K562 (cell line): ENCODE measurements around the gene ZNF18. TPM values are rescaled to one million over a fixed set of nuclear protein-coding genes. Genes with fewer than 3 reads are reported as not detected.
A peak's percentile ranks its signal among the peaks of the same experiment; 100 is the strongest.

Experiments
- ATAC-seq: fragments of 200-7000 bp; cut with Tn5 transposase; 3 replicates; pipeline ENCODE4 v1.9.1; 2020; ENCODE audit warnings: moderate library complexity
- BruUV-seq: library from RNA; stranded (reverse); fragments of 400-500 nt; replicated peaks from 2 replicates; lab custom pipeline; 2021; lab: Mats Ljungman, UMichigan
- CTCF ChIA-PET: fragments of 300-600 bp; formaldehyde crosslinking; extraction: SDS; loops from one replicate; lab custom pipeline; 2021; ENCODE audit warnings: low intra/inter-chr PET ratio; lab: Yijun Ruan, JAX
- POLR2A ChIA-PET: fragments of 300-600, 350-650 bp; sonication (Branson Sonifier 250); formaldehyde crosslinking; extraction: SDS; loops from one replicate; lab custom pipeline; 2021; ENCODE audit warnings: antibody characterized with exemption, inconsistent platforms; lab: Yijun Ruan, JAX
- DNase-seq, 4 experiments: peaks; one replicate each; pipeline versions ENCODE4 v3.0.0 to v3.0.0-alpha.2; 2011 to 2018; ENCODE audit warnings: low spot score in 3 of 4, mixed read lengths in 3 of 4; ENCODE audit errors: extremely low read depth in 1 of 4
- FAIRE-seq: peaks from 2 replicates; lab custom pipeline; 2011; peaks lifted over from hg19 to GRCh38; lab: Jason Lieb, UNC
- H2AFZ ChIP-seq: 2 replicates; pipeline ENCODE4 v1.6.0; 2011; ENCODE audit warnings: low read depth, low read length, control low read depth, inconsistent platforms
- H3K27ac ChIP-seq: fragments of 200-600 bp; 3 replicates; pipeline ENCODE4 v1.8.0; 2011; ENCODE audit warnings: low read depth, mild to moderate bottlenecking, control low read depth, inconsistent platforms, low read length, moderate library complexity, mixed read lengths; ENCODE audit errors: extremely low read depth
- H3K27me3 ChIP-seq, 2 experiments: fragments of 300-600 bp in 1 of 2; 2 replicates in 1 of 2; 3 replicates in 1 of 2; pipeline versions ENCODE4 v1.6.0 to v1.8.0; 2011; ENCODE audit warnings: inconsistent platforms in 2 of 2, low read length in 2 of 2, mild to moderate bottlenecking in 1 of 2, mixed read lengths in 1 of 2, moderate library complexity in 1 of 2; ENCODE audit not compliant: control insufficient read depth in 2 of 2, insufficient read depth in 2 of 2
- H3K36me3 ChIP-seq: fragments of 300-600 bp; 3 replicates; pipeline ENCODE4 v1.8.0; 2011; ENCODE audit warnings: mild to moderate bottlenecking, low read length, inconsistent platforms; ENCODE audit not compliant: control insufficient read depth, insufficient read depth
- H3K4me1 ChIP-seq, 2 experiments: fragments of 200-600 bp in 1 of 2; replicated peaks in 1 of 2; 2 replicates in 1 of 2; 3 replicates in 1 of 2; pipeline versions ENCODE4 v1.5.1 to v1.8.0; 2011; ENCODE audit warnings: inconsistent platforms in 2 of 2, low read length in 2 of 2, mild to moderate bottlenecking in 1 of 2, mixed read lengths in 1 of 2, moderate library complexity in 1 of 2; ENCODE audit not compliant: control insufficient read depth in 2 of 2, insufficient read depth in 2 of 2
- H3K4me2 ChIP-seq: 2 replicates; pipeline ENCODE4 v1.6.1; 2011; ENCODE audit warnings: low read length, control low read depth, inconsistent platforms, mixed read lengths; ENCODE audit not compliant: insufficient read depth
- H3K4me3 ChIP-seq: fragments of 200-600 bp; sonication (generic), shearing (Covaris generic); 2 replicates; pipeline ENCODE4 v1.5.1; 2016; ENCODE audit warnings: control low read depth, inconsistent platforms
- H3K79me2 ChIP-seq: fragments of 200-600 bp; 3 replicates; pipeline ENCODE4 v1.8.0; 2011; ENCODE audit warnings: low read length, inconsistent platforms; ENCODE audit not compliant: control insufficient read depth, insufficient read depth
- H3K9ac ChIP-seq, 2 experiments: 2 replicates each; pipeline versions ENCODE4 v1.6.0 to v1.6.1; 2011; ENCODE audit warnings: low read depth in 2 of 2, low read length in 2 of 2, control low read depth in 1 of 2, inconsistent platforms in 1 of 2, mild to moderate bottlenecking in 1 of 2, mixed read lengths in 1 of 2; ENCODE audit not compliant: insufficient read depth in 1 of 2
- H3K9me1 ChIP-seq: one replicate; pipeline ENCODE4 v1.6.0; 2011; ENCODE audit warnings: inconsistent platforms, mild to moderate bottlenecking, low read length, moderate library complexity; ENCODE audit not compliant: control insufficient read depth, insufficient read depth
- H3K9me3 ChIP-seq: replicated peaks from 2 replicates; pipeline ENCODE4 v1.5.1; 2011; ENCODE audit warnings: low read depth, low read length, inconsistent platforms; ENCODE audit not compliant: control insufficient read depth, insufficient read depth
- H4K20me1 ChIP-seq: replicated peaks from 2 replicates; pipeline ENCODE4 v1.6.1; 2011; ENCODE audit warnings: low read length, inconsistent platforms, mixed read lengths; ENCODE audit not compliant: control insufficient read depth, insufficient read depth
- FIP1L1 ChIP-seq: fragments of 200-400 bp; formaldehyde crosslinking; IDR thresholded peaks from 2 replicates; pipeline ENCODE4 v1.6.1; 2018; ENCODE audit warnings: mild to moderate bottlenecking, low read depth, low read length; ENCODE audit not compliant: poor library complexity, severe bottlenecking
- FOXA1 ChIP-seq: fragments of 450-650 bp; IDR thresholded peaks from 2 replicates; pipeline ENCODE4 v1.6.1; 2016; ENCODE audit warnings: mild to moderate bottlenecking, borderline replicate concordance
- FOXJ3 ChIP-seq: sonication (generic); formaldehyde crosslinking; IDR thresholded peaks from 2 replicates; pipeline ENCODE4 v1.4.0; 2020; ENCODE audit warnings: mild to moderate bottlenecking, missing genetic modification reagents
- GTF2A2 ChIP-seq: IDR thresholded peaks from 2 replicates; pipeline ENCODE4 v1.6.1; 2016; ENCODE audit warnings: mild to moderate bottlenecking, missing genetic modification characterization, missing compliant biosample characterization
- ILK ChIP-seq: fragments of 450-650 bp; IDR thresholded peaks from 2 replicates; pipeline ENCODE4 v1.6.1; 2016; ENCODE audit warnings: missing genetic modification characterization, low read depth, mild to moderate bottlenecking, missing compliant biosample characterization, moderate library complexity, borderline replicate concordance
- MAX ChIP-seq: sonication (generic); formaldehyde crosslinking; IDR thresholded peaks from 2 replicates; pipeline ENCODE4 v1.9.0; 2022; ENCODE audit warnings: mild to moderate bottlenecking, missing genetic modification reagents
- SIX5 ChIP-seq, 2 experiments: IDR thresholded peaks; 2 replicates each; pipeline ENCODE4 v1.6.1; 2011; ENCODE audit warnings: low read length in 2 of 2, borderline replicate concordance in 1 of 2, low read depth in 1 of 2, mild to moderate bottlenecking in 1 of 2, moderate library complexity in 1 of 2; ENCODE audit not compliant: insufficient read depth in 1 of 2
- SP2 ChIP-seq: IDR thresholded peaks from 2 replicates; pipeline ENCODE4 v1.6.1; 2011; ENCODE audit warnings: mild to moderate bottlenecking, low read depth, low read length, moderate library complexity; ENCODE audit not compliant: poor library complexity, severe bottlenecking; ENCODE audit errors: extremely low read depth
- SREBF1 ChIP-seq: fragments of 150-350 bp; IDR thresholded peaks from 2 replicates; pipeline ENCODE4 v1.6.1; 2014; ENCODE audit warnings: antibody characterized with exemption, low read depth, low read length, borderline replicate concordance
- SRSF9 ChIP-seq: fragments of 200-400 bp; formaldehyde crosslinking; IDR thresholded peaks from 2 replicates; pipeline ENCODE4 v1.6.1; 2017; ENCODE audit warnings: low read depth, low read length, borderline replicate concordance
- TARDBP ChIP-seq: fragments of 450-650 bp; IDR thresholded peaks from 2 replicates; pipeline ENCODE4 v1.6.1; 2016
- ZZZ3 ChIP-seq: fragments of 450-650 bp; IDR thresholded peaks from 2 replicates; pipeline ENCODE4 v1.6.1; 2016; ENCODE audit warnings: antibody characterized with exemption, mild to moderate bottlenecking, moderate library complexity
- WGBS: fragments of 100-300 bp; shearing (Covaris generic); methylation state at CpG from one replicate; pipeline ENCODE4 v1.1.6; 2016; ENCODE audit warnings: low coverage, mixed read lengths; ENCODE audit not compliant: insufficient coverage; ENCODE audit errors: missing lambda C conversion rate; 5-methylcytosine and 5-hydroxymethylcytosine counted together
- in situ Hi-C: fragments of 300-500 bp; cut with MboI; formaldehyde crosslinking; loops from 4 replicates; pipeline ENCODE4 v1.15.0; 2018; ENCODE audit warnings: inconsistent platforms, mixed read lengths
- intact Hi-C: fragments of 100-400 bp; cut with micrococcal nuclease; formaldehyde crosslinking; loops from 2 replicates; pipeline ENCODE4 v1.14.2; 2022
- polyA plus RNA-seq, 8 experiments: library from polyadenylated mRNA; depleted of rRNA in 4 of 8; stranded (reverse) in 5 of 8; unstranded in 3 of 8; fragments of >200 nt; fragmentation: Nextera tagmentation in 2 of 8; fragmentation: Illumina TruSeq in 1 of 8; extraction: Ambion mirVana in 2 of 8; extraction: Trizol in 1 of 8; gene quantifications; 2 replicates each; pipeline versions ENCODE4 v1.2.1 to v1.2.3, GENCODE V29; 2011 to 2014; ENCODE audit warnings: inconsistent platforms in 1 of 8, missing spikeins in 1 of 8
- total RNA-seq, 7 experiments: library from RNA; depleted of rRNA in 6 of 7; stranded (reverse); fragments of >200 nt in 6 of 7; fragmentation: Illumina TruSeq in 2 of 7; extraction: Trizol in 2 of 7; gene quantifications; 2 replicates each; pipeline versions ENCODE4 v1.2.1 to v1.2.3, GENCODE V29; 2011 to 2021; ENCODE audit warnings: low replicate concordance in 1 of 7

ZNF18 gene
- total and polyA plus RNA-seq, 9 of the 15 experiments (the other 6 are each of a cell fraction or from before 2014, with no cell fraction given) = 1.1 to 5.0 (median 3.4) TPM

DNA sequence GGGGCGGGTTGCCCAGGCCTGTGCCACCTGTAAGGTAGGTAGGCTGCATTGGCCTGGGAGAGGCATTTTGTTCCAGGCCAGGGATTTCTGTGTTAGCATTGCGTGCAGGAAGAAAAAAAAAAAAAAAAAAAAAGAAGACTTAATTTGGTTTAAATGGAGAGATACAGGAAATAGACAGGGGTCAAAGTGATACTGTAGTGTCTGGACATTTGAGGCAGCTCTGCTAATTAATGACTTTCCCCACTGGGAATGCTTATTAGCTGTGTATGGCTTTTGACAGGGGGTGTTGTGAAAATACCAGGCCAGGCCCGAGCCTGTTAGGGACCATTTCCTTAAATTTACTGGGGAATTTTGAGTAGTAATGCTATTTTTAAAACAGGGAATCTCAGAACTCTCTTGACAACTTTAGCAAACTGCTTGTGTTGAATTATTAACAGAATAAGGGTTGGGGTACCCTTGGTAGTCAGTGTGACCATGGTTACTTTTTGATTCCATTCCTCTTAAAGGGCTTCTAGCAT, 24.4 kb upstream of the ZNF18 start:
- ChIA-PET POLR2A (interaction anchor here (0.9 to 2.1 kb wide), 3 partner anchors 9 to 25 kb away, joined by 3 to 11 read pairs (median 9); no protein-coding TSS in a partner anchor), CTCF (interaction anchor here (0.7 kb wide), 1 partner anchor 491 kb away, joined by 6 read pairs; no protein-coding TSS in a partner anchor)
- H3K27ac ChIP-seq = no peak overlapping the region
- no peak overlapping the region for H2AFZ ChIP-seq
- ATAC-seq (no peak), FAIRE-seq (peak; percentile 69), DNase-seq (no peak)
- intact Hi-C loops = no loop called here
- H3K36me3 ChIP-seq = 0 out of 3 replicates have a peak, but pooled peaks cover 3% of the 10 kb centered on the region
- H3K4me1 ChIP-seq = peaks cover 8 to 13% of the 10 kb centered on the region in 2 experiments; a peak in 4 of 5 replicates
- 0% methylated on average over 2 of the region's 3 CpGs for WGBS
- no peaks in the 10 kb centered on the region for H3K9me3 ChIP-seq
- no peaks in the 10 kb centered on the region for H3K27me3 ChIP-seq
- no peaks in the 10 kb centered on the region for H4K20me1 ChIP-seq
- in situ Hi-C loops = no loop called here
- TF ChIP-seq FOXA1 (no peak), SP2 (no peak), ZZZ3 (no peak), ILK (tag) (no peak), MAX (CRISPR knock-in tag) (no peak), FIP1L1 (no peak), FOXJ3 (CRISPR knock-in tag) (no peak), TARDBP (no peak), SREBF1 (no peak), GTF2A2 (no peak), SIX5 (IDR thresholded peaks at IDR 0.05; ENCODE audit: borderline replicate concordance in 1 of 2, insufficient read depth in 1 of 2, low read depth in 1 of 2, low read length in 2 of 2) (no peak), SRSF9 (no peak)
- H3K4me3 ChIP-seq = peak overlapping the region; percentile 76
- BruUV-seq = no TSS peak
- H3K79me2 ChIP-seq = peaks cover 47% of the 10 kb centered on the region
- no peaks in the 10 kb centered on the region for H3K9me1 ChIP-seq
- peak overlapping the region; percentile 66 to 95 for H3K9ac ChIP-seq
- H3K4me2 ChIP-seq = peak overlapping the region; percentile 55
